COLO668 (cell line): ENCODE measurements around the gene P2RX4.
"Not testable (repeated sequence)": the region's sequence is repeated elsewhere in the genome, so short reads cannot be mapped to it uniquely, and the experiment has no call there.

ENCODE experiments used
- DNase-seq: peaks from one replicate; lab custom pipeline; 2025; ENCODE audit not compliant: unreplicated experiment; lab: John Stamatoyannopoulos, UW

Gene P2RX4

GRCh38 chr12:121188227-121188626 lies 21.7 kb upstream of the P2RX4 start:
- DNase-seq, result no peak

GRCh38 chr12:121189131-121189530 lies 20.8 kb upstream of the P2RX4 start:
- DNase-seq, result no peak

GRCh38 chr12:121189619-121190155 lies 20.2 kb upstream of the P2RX4 start:
- no peak for DNase-seq

GRCh38 chr12:121190523-121191031 lies 19.4 kb upstream of the P2RX4 start:
- no peak for DNase-seq

GRCh38 chr12:121191151-121191550 lies 18.8 kb upstream of the P2RX4 start:
- DNase-seq, result no peak

- no peak for DNase-seq
These were observed 13.0 kb upstream of the P2RX4 start for GRCh38 chr12:121196902-121197301.

GRCh38 chr12:121198949-121199348 lies 11.0 kb upstream of the P2RX4 start:
- DNase-seq, result no peak

GRCh38 chr12:121201140-121201539 lies 8.8 kb upstream of the P2RX4 start:
- DNase-seq, result not testable (repeated sequence)

GRCh38 chr12:121202407-121203355 lies 7.2 kb upstream of the P2RX4 start:
- DNase-seq, result no peak

- DNase-seq, result no peak
These were observed 6.4 kb upstream of the P2RX4 start for GRCh38 chr12:121203482-121203881.

- DNase-seq, result no peak
These were observed 4.4 kb upstream of the P2RX4 start for GRCh38 chr12:121205491-121205890.

- not testable (repeated sequence) for DNase-seq
These were observed 1.4 kb upstream of the P2RX4 start for GRCh38 chr12:121208571-121208970.

- no peak for DNase-seq
These were observed 708 bp upstream of the P2RX4 start for GRCh38 chr12:121209221-121209620.

GRCh38 chr12:121212875-121213274 lies 2.9 kb downstream of the P2RX4 start:
- DNase-seq, result no peak

GRCh38 chr12:121214166-121214777 lies 4.3 kb downstream of the P2RX4 start:
- no peak for DNase-seq

GRCh38 chr12:121214855-121215745 lies 5.2 kb downstream of the P2RX4 start:
- DNase-seq, result no peak

- DNase-seq, result no peak
These were observed 6.2 kb downstream of the P2RX4 start for GRCh38 chr12:121216102-121216501.

GRCh38 chr12:121217063-121217462 lies 7.1 kb downstream of the P2RX4 start:
- no peak for DNase-seq

- DNase-seq, result no peak
These were observed 7.8 kb downstream of the P2RX4 start for GRCh38 chr12:121217761-121218160.

- no peak for DNase-seq
These were observed 8.8 kb downstream of the P2RX4 start for GRCh38 chr12:121218588-121219352.
